Fibroblast of lung (primary cell): ENCODE measurements around the gene GALNT18. TPM values are rescaled to one million over a fixed set of nuclear protein-coding genes. Genes with fewer than 3 reads are reported as not detected.

Experiments used
- DNase-seq, 2 donors: peaks; one replicate each; pipeline versions ENCODE4 v3.0.0 to v3.0.0-alpha.2; 2010; ENCODE audit warnings: low read depth in 2 of 2
- H2AFZ ChIP-seq: 2 replicates; pipeline ENCODE4 v1.5.1; 2012; ENCODE audit warnings: low read length, control low read depth, inconsistent platforms
- H3K27ac ChIP-seq: 2 replicates; pipeline ENCODE4 v1.5.1; 2011; ENCODE audit warnings: low read length, control low read depth; ENCODE audit not compliant: insufficient read depth
- H3K27me3 ChIP-seq: 2 replicates; pipeline ENCODE4 v1.5.1; 2011; ENCODE audit warnings: mild to moderate bottlenecking, low read length; ENCODE audit not compliant: control insufficient read depth, insufficient read depth
- H3K36me3 ChIP-seq: 2 replicates; pipeline ENCODE4 v1.5.1; 2011; ENCODE audit warnings: low read length; ENCODE audit not compliant: control insufficient read depth, insufficient read depth
- H3K4me1 ChIP-seq: 2 replicates; pipeline ENCODE4 v1.5.1; 2011; ENCODE audit warnings: low read length; ENCODE audit not compliant: control insufficient read depth, insufficient read depth; ENCODE audit errors: extremely low read depth
- H3K4me2 ChIP-seq: 2 replicates; pipeline ENCODE4 v1.5.1; 2011; ENCODE audit warnings: low read length, control low read depth; ENCODE audit not compliant: insufficient read depth; ENCODE audit errors: extremely low read depth
- H3K4me3 ChIP-seq, 4 experiments: fragments of 200-600 bp in 1 of 4; sonication (generic) in 1 of 4; replicated peaks in 1 of 4; 2 replicates each; pipeline ENCODE4 v1.5.1; 2011 to 2016; ENCODE audit warnings: low read length in 4 of 4, low read depth in 3 of 4, mild to moderate bottlenecking in 3 of 4, control low read depth in 2 of 4, inconsistent platforms in 1 of 4, mixed read lengths in 1 of 4; ENCODE audit not compliant: insufficient read depth in 1 of 4; ENCODE audit errors: control extremely low read depth in 1 of 4
- H3K79me2 ChIP-seq: 2 replicates; pipeline ENCODE4 v1.5.1; 2012; ENCODE audit warnings: mild to moderate bottlenecking, low read length, inconsistent platforms; ENCODE audit not compliant: control insufficient read depth, insufficient read depth
- H3K9ac ChIP-seq: 2 replicates; pipeline ENCODE4 v1.5.1; 2011; ENCODE audit warnings: mild to moderate bottlenecking, low read length, control low read depth; ENCODE audit not compliant: insufficient read depth
- H3K9me3 ChIP-seq: 2 replicates; pipeline ENCODE4 v1.5.1; 2012; ENCODE audit warnings: low read depth, low read length; ENCODE audit not compliant: control insufficient read depth, insufficient read depth
- H4K20me1 ChIP-seq: 2 replicates; pipeline ENCODE4 v1.5.1; 2011; ENCODE audit warnings: low read length; ENCODE audit not compliant: control insufficient read depth, insufficient read depth; ENCODE audit errors: extremely low read depth
- EZH2 ChIP-seq: IDR thresholded peaks from 2 replicates; pipeline ENCODE4 v1.5.1; 2012; ENCODE audit warnings: low read length, control low read depth, mild to moderate bottlenecking; ENCODE audit errors: missing control alignments
- polyA plus RNA-seq, 2 donors: library from polyadenylated mRNA; depleted of rRNA in 1 of 2; stranded (reverse) in 1 of 2; unstranded in 1 of 2; fragments of >200 nt; gene quantifications; 2 replicates each; pipeline ENCODE4 v1.2.1, GENCODE V29; 2011 to 2012; ENCODE audit warnings: missing spikeins in 1 of 2
- total RNA-seq: library from RNA; depleted of rRNA; stranded (reverse); fragments of >200 nt; gene quantifications from 2 replicates; pipeline ENCODE4 v1.2.1, GENCODE V29; 2014
- TF ChIP-seq, protein P1 (sequence below), 2 donors: IDR thresholded peaks in 1 of 2; conservative IDR thresholded peaks in 1 of 2; 1 replicate in 1 of 2; 2 replicates in 1 of 2; pipeline ENCODE4 v1.5.1; 2011 to 2012; ENCODE audit warnings: low read length in 2 of 2, control low read depth in 1 of 2, inconsistent platforms in 1 of 2, low read depth in 1 of 2, mild to moderate bottlenecking in 1 of 2

GALNT18 gene
- total and polyA plus RNA-seq, 2 donors (not counting 1 experiment from before 2014, with no cell fraction given): 0.50 to 19.3 TPM

DNA sequence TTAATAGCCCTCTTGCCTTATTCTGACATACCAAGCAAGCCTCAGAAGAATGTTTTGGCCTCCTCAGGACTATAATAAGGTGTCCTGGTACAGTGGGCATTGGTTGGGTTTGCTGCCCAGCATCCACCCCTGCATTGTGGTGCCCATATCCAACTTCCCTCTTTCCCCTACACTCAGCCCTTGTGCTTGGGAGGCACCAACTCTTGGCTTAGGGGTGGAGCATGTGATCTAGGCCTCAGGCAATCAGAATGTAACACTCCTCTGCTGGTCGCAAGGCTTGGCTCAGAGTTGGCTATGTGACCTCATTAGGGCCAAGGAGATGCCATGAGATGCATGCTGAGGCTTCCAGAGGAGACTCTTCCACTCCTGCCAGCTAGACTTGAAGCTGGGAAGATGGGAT lies 391.7 kb downstream of the GALNT18 start:
- TF ChIP-seq EZH2: no peak
- TF ChIP-seq, protein P1, sequence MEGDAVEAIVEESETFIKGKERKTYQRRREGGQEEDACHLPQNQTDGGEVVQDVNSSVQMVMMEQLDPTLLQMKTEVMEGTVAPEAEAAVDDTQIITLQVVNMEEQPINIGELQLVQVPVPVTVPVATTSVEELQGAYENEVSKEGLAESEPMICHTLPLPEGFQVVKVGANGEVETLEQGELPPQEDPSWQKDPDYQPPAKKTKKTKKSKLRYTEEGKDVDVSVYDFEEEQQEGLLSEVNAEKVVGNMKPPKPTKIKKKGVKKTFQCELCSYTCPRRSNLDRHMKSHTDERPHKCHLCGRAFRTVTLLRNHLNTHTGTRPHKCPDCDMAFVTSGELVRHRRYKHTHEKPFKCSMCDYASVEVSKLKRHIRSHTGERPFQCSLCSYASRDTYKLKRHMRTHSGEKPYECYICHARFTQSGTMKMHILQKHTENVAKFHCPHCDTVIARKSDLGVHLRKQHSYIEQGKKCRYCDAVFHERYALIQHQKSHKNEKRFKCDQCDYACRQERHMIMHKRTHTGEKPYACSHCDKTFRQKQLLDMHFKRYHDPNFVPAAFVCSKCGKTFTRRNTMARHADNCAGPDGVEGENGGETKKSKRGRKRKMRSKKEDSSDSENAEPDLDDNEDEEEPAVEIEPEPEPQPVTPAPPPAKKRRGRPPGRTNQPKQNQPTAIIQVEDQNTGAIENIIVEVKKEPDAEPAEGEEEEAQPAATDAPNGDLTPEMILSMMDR (conservative IDR thresholded peaks at IDR 0.05 in 1 of 2, IDR thresholded peaks at IDR 0.05 in 1 of 2; ENCODE audit: low read depth in 1 of 2, low read length in 2 of 2): no peak
- Histone ChIP-seq H3K9ac (no peak overlapping the region), H3K4me3 (no peak overlapping the region), H2AFZ (no peak overlapping the region), H3K36me3 (no peaks in the 10 kb centered on the region), H3K27ac (no peak overlapping the region), H3K4me1 (no peaks in the 10 kb centered on the region), H3K27me3 (no peaks in the 10 kb centered on the region), H3K79me2 (no peaks in the 10 kb centered on the region), H4K20me1 (no peaks in the 10 kb centered on the region), H3K9me3 (no peaks in the 10 kb centered on the region), H3K4me2 (no peak overlapping the region)
- DNase-seq: no peak

DNA sequence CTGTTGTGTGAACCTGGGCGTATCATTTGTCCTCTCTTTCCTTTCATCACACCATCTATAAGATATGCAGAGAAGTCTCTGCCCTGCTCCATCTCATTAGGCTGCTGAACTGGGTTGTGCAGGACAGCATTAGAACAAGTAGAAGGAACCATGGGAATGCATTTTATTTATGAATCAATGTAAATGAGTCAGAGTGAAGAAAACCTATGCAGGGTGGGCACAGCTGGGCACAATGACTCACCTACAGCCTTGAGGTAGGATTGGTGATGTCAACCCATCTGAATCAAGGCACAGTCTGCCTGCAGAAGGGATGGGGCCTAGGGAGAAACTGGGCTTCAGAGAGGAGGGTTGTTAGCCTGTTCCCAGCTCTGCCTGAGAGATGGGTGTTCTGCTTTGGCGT lies 392.2 kb downstream of the GALNT18 start:
- DNase-seq: no peak
- H3K4me2 ChIP-seq: no peak overlapping the region
- no peak for TF ChIP-seq EZH2
- TF ChIP-seq, protein P1 (conservative IDR thresholded peaks at IDR 0.05 in 1 of 2, IDR thresholded peaks at IDR 0.05 in 1 of 2; ENCODE audit: low read depth in 1 of 2, low read length in 2 of 2): no peak
- no peaks in the 10 kb centered on the region for H3K36me3 ChIP-seq
- no peaks in the 10 kb centered on the region for H3K27me3 ChIP-seq
- H3K4me1 ChIP-seq: no peaks in the 10 kb centered on the region
- H4K20me1 ChIP-seq: no peaks in the 10 kb centered on the region
- H3K9me3 ChIP-seq: no peaks in the 10 kb centered on the region
- H3K4me3 ChIP-seq: no peak overlapping the region
- H2AFZ ChIP-seq: no peak overlapping the region
- H3K27ac ChIP-seq: no peak overlapping the region
- no peaks in the 10 kb centered on the region for H3K79me2 ChIP-seq
- H3K9ac ChIP-seq: no peak overlapping the region

DNA sequence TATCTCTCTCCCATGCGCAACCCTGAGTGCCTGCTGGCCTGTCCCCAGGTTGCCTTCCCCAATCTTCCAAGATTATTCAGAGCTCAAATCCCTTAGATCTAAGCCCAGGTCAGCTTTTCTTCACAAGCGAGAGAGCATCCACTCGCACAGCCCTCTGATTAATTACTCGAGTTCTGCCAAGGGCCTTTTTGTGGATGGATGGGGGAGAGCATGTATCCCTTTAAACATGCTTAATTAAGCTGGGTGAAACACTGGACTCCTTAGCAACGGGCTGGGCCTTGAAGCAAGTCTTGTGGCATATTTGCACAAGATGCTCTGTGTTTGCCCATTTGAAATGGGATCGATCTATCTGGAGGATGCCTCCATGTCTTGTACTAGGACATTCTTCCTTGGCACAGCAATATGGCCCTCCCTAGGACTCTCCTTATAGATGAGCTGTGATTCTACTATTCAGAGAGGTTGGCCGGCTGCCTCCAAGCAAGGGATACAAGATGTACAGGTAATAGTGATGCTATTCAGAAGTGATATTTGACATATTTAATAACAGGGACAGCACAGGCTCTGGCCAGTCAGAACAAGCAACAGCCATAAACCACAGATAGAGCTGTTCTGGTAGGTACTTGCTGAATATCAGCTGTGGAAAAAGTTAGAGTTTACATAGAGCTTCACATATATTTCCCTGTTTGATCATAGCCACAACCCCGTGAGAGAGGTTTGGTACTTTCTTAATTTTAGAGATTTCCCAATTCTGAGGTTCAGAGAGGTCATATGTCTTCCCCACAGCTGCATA lies 394.3 kb downstream of the GALNT18 start:
- Histone ChIP-seq H3K36me3 (no peaks in the 10 kb centered on the region), H3K4me2 (no peak overlapping the region), H4K20me1 (no peaks in the 10 kb centered on the region), H3K9me3 (no peaks in the 10 kb centered on the region), H3K27me3 (no peaks in the 10 kb centered on the region), H3K4me3 (no peak overlapping the region), H3K4me1 (no peaks in the 10 kb centered on the region), H3K9ac (no peak overlapping the region), H2AFZ (no peak overlapping the region), H3K27ac (no peak overlapping the region), H3K79me2 (no peaks in the 10 kb centered on the region)
- DNase-seq: no peak
- TF ChIP-seq, protein P1 (conservative IDR thresholded peaks at IDR 0.05 in 1 of 2, IDR thresholded peaks at IDR 0.05 in 1 of 2; ENCODE audit: low read depth in 1 of 2, low read length in 2 of 2): no peak
- no peak for TF ChIP-seq EZH2

Other genes with a start within 250 kb of the GALNT18 start
- gene USP47, start 220.0 kb upstream of the GALNT18 start, total RNA-seq: 97.8 and 162 TPM in 2 replicates
- 26.2 and 40.3 TPM in 2 replicates for gene USP47, start 220.0 kb upstream of the GALNT18 start, polyA plus RNA-seq